NCI-H446 (cell line): ENCODE data around the gene FILIP1L.

Source experiments
- DNase-seq, 2 experiments: peaks; one replicate each; lab custom pipeline; 2025; lab: John Stamatoyannopoulos, UW

The FILIP1L gene

GRCh38 chr3:100114413-100115030 lies at the start of gene FILIP1L:
Gene FILIP1L, minus strand, starts transcription at chr3:100114501.
- no peak for DNase-seq

GRCh38 chr3:100163787-100164186 lies 49.5 kb upstream of the FILIP1L start:
- no peak for DNase-seq

DNA sequence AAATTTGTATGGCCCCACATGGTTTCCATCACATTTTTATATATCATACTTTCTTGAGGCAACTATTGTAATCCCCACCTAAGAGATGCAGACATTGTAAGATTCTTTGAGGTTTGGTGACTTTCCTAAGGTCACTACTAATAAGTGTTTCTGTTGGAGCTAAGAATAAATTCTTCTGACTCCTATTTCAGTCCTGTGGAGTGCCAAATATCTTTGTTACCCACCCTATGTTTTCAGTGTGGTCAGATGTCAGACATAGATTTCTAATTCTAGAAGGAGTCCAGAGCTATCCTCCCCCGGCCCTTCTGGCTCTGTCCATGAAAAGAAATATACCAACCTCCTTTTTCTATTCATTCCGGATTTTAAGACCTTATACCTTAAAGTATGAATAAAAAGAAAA lies 46.2 kb upstream of the FILIP1L start:
- no peak for DNase-seq

- DNase-seq: peak in 1 of 2 experiments; percentile 52
Observed at GRCh38 chr3:100159331-100160153, 45.2 kb upstream of the FILIP1L start.

- DNase-seq: peak; percentile 57 to 90
Observed at GRCh38 chr3:100158918-100159330, 44.6 kb upstream of the FILIP1L start.

DNA sequence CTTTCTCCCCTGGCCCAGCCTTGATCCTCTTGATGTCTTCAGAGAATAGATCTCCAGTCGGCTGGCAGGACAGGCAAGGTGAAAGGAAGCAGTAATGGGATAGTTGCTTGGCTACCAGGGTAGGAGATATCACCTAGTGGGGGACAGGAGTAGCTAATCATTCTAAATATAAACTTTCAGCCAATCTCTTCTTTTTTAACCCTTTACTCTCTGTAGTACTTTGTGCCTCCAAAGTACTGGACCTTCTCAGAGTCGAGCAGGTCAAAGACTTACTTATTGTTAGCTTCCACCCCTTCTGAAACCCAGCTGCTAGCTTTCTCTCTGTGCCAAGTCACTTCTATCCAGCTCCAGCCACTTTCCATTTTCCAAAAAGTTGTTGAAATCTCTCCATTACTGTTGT lies 43.4 kb upstream of the FILIP1L start:
- DNase-seq: peak in 1 of 2 experiments; percentile 23

GRCh38 chr3:100155590-100155989 lies 41.3 kb upstream of the FILIP1L start:
- DNase-seq: no peak

DNA sequence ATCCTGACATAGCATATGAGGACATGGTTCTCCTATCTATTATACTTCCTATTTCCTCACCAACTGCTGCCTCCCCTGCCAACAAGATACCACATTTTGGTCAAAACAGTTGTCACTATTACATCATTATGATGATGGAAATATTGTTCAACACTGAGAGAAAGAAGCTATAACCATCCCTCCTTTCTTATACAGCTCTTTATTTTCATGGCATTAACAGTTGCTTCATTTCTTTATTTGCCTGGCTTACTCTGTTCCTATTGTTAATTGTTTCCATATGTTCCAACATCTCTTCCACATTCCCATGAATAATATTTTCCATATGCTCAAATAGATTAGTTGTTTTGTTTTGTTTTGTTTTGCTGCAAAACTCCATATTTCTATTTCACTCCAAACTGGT lies 40.8 kb upstream of the FILIP1L start:
- DNase-seq: no peak

DNA sequence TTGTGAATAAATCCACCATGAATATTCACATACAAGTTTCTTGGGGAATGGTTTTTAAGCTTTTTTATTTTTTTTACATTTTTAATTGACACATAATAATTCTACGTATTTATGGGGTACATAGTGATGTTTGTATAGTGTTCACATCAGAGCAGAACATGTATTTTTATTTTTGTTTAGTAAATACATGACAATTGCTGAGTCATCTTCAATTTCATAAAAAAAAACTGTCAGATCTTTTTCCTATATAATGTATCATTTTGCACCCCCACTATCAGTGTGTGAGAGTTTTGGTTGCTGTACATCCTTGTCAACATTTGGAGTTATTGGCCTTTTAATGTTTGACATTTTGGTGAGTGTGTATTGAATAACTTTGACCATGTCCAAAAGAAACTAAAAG lies 39.9 kb upstream of the FILIP1L start:
- DNase-seq: no peak

- DNase-seq: no peak
Observed at GRCh38 chr3:100151024-100151707, 36.9 kb upstream of the FILIP1L start.

DNA sequence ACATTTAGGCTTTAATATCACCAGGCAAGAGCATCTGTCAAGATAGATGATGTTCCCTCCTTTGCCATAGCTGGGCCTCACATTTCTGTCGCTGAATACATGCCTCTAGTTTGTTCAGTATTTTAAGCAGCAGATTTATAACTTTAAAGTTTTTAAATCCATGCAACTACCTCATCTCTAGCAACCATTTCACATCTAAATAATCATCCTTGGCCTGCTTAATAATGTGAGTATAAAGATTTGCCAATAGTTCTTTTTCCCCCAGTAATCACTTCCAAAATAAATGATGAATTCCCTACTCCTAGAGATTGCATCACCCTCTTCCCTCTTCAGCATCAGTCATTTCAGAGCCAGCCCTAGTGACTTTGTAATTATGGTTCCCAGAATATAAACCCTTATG lies 36.2 kb upstream of the FILIP1L start:
- no peak for DNase-seq

DNA sequence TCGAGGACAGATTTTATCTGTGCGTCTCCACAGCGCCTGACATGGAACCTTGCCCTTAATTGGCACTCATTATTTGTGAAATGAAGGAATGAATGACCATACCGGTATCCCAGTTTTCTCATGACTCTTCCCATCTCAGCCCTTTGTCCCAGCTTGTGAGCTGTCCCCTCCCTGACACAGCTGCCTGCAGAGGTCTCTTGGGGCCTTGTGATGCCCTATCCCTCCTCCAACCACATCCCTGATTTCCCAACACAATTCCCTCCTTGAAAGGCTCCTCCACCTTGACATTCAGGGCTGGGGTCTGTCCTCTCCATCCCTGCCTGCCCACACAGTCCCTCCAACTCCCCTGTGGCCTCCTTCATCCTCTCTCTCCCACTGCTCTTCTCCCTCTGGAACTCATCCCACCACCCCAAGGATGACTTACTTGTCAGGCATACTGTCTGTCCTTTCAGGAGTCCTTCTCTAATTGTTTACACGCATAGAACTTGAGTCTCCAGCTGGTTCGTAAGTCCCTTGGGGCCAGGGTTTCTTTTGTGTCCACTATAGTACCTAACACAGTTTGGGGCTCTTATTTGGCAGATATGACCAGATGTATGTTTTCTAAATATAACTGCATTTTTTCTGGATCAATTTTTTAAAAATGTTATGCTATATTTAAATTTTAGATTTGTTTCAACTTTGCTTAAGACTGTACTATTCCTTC lies 35.6 kb upstream of the FILIP1L start:
- DNase-seq: peak in 1 of 2 experiments; percentile 5

GRCh38 chr3:100149130-100149529 lies 34.8 kb upstream of the FILIP1L start:
- no peak for DNase-seq

GRCh38 chr3:100144255-100144866 lies 30.1 kb upstream of the FILIP1L start:
- no peak for DNase-seq

DNA sequence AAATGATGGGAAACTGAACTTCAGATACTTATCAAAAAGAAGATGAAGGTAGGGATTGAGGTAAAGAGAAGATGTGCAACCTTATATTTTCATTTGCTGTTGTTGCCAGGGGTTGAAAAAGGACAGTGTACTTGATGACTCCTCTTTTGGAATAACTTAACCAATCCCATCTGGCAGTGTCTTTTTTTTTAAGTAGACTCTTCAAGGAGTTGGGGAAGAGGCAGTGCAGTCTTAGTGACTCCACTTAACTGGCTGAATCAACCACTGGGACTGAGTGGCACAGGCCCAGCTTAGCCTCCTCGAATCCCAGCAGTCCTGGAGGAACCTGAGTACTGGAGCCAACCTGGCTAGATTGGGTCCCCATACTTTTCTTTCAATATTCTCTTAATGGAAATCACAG lies 27.3 kb upstream of the FILIP1L start:
- DNase-seq: no peak

DNA sequence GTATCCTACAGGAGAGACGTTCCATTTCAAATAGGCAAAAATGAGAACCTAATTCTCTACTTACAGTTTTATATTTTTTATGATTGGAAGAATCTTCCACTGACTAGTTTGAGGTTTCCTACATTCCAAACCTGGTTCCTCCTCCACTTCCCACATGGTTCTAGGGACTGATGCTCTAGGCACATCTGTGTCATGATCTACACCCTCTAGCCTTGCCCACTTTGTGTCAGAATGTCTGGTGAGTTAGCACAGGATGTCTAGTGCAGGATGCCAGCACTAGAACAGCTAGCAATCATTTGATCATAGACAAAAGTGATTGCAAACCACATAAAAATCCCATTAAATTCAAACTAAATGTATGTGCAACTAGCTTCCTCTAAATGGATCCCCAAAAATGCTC lies 26.7 kb upstream of the FILIP1L start:
- DNase-seq: no peak

DNA sequence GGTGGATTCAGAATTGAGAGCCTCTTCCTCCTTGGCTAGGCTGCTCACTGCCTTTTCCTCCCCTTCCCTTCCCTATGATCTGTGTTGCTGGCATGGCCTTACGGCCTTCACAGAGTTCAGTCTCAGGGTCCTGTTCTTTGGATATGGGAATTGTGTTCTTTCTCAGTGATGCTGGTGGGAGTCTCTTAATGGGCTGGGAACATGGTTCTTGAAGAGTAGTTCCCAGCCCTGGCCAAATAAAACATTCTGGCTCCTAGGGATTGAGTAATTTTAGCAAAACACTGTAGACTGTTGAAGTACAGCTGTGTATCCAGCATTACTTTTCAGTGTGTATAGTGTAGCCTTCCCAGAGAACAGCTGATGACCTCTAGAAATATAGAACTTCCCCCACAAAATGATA lies 22.6 kb upstream of the FILIP1L start:
- no peak for DNase-seq

DNA sequence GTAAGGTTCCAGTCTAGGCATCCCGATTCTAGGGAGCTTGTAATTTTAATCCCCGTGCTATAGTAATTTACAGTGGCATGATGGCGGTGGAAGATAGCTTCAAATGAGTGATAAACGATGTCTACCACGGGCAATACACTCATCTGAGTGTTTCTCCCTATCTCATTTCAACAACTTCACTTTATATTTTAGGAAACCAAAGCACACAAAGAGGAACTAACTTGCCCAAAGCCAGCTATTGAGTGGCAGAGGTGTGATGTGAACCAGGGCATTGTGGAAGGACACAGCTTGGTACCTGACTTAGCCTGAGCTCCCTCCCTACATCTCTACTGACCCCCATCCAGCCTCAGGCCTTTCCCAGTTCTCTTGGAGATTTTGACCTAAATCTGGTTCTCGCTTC lies 16.9 kb upstream of the FILIP1L start:
- DNase-seq: no peak

- DNase-seq: no peak
Observed at GRCh38 chr3:100129941-100130340, 15.6 kb upstream of the FILIP1L start.

DNA sequence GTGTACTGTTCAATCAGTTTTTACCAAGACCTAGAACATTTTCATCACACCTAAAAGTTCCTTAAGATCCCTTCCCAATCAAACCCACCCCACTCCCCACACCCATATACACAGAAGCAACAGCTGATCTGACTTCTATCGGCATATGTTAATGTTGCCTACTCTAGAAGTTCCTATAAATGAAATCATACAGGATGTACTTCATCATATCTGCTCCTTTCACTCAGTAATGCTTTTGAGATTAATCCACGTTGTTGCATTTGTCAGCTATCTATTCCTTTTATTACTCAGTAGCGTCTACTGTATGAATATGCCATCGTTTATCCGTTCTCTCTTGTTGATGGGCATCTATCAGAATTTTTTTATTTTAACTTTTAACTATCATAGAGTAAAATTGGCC lies 14.3 kb upstream of the FILIP1L start:
- DNase-seq: no peak

DNA sequence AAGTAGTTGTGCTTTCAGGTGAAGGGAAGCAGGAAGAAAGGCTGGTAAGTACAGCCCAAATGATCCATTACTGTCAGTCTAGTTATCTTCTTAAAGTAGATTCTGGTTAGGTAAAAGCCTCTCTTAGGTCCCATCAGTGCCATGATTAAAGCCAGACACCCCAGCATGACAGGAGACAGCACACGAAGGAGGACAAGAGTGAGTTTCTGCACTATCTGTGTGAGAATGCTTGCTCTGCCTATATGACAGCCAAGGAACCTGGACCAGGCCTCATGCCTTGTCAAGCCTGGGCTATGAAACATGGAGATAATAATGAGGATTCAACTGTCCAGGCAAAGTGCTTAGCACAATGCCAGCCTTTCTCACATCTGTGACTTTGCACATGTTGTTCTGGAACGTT lies 13.5 kb upstream of the FILIP1L start:
- no peak for DNase-seq
